HUES6 (cell line): ENCODE results near the gene IQCK.

ENCODE experiments used
- H3K27ac ChIP-seq: 2 replicates; pipeline ENCODE4 v1.7.0; 2013; ENCODE audit warnings: low read depth, mild to moderate bottlenecking, low read length, inconsistent platforms
- H3K27me3 ChIP-seq: 2 replicates; pipeline ENCODE4 v1.6.1; 2013; ENCODE audit warnings: low read length; ENCODE audit not compliant: control insufficient read depth, insufficient read depth
- H3K36me3 ChIP-seq: 2 replicates; pipeline ENCODE4 v1.6.1; 2013; ENCODE audit warnings: low read length; ENCODE audit not compliant: control insufficient read depth, insufficient read depth
- H3K4me1 ChIP-seq: 2 replicates; pipeline ENCODE4 v1.6.1; 2013; ENCODE audit warnings: low read length; ENCODE audit not compliant: control insufficient read depth, insufficient read depth
- H3K4me3 ChIP-seq: 2 replicates; pipeline ENCODE4 v1.5.1; 2013; ENCODE audit warnings: low read depth, low read length
- H3K9ac ChIP-seq: one replicate; pipeline ENCODE4 v1.6.1; 2013; ENCODE audit warnings: mild to moderate bottlenecking, low read length
- H3K9me3 ChIP-seq: 2 replicates; pipeline ENCODE4 v1.6.1; 2013; ENCODE audit warnings: low read depth, low read length; ENCODE audit not compliant: control insufficient read depth, insufficient read depth

The IQCK gene

DNA sequence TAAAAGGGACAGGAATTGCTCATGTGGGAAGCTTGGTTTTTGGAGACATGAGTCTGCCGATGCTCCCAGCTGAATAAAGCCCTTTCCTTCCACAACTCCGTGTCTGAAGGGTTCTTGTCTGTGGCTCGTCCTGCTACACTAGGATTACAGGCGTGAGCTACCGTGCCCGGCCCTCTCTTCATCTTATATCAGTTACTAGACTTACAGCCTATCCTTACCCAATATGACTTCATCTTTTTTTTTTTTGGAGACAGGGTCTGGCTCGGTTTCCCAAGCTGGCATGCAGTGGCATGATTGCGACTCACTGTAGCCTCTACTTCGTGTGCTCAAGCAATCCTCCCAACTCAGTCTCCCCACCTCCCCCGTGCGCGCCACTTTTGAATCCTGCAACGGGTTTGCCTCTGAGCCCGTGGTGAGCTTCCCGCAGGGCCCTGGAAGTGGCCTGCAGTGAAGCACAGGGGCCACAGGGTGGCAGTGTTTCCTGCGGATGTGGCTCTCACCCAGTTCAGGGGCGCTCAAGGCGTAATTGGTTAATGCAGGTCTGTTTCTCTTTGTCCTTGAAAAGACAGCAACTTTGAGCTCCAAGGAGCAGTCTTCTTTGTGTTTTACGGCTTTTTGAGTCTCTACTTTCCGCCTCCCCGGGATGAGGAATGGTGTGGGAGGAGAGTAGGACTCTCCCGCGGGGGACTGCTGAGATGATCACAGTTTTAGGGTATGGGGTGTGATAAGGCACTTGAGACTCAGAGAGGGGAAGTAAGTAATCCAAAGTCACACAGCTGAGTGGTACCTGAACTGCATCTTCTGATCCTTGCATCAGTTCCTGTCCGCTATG, 189.3 kb downstream of the IQCK start:
- peak overlapping the region; percentile 39 for H3K4me3 ChIP-seq
- peak overlapping the region; percentile 51 for H3K9ac ChIP-seq
- no peaks in the 10 kb centered on the region for H3K36me3 ChIP-seq
- no peaks in the 10 kb centered on the region for H3K27me3 ChIP-seq
- H3K9me3 ChIP-seq = no peaks in the 10 kb centered on the region
- peak overlapping the region; percentile 69; the same call in 1 of the 2 replicates for H3K27ac ChIP-seq
- H3K4me1 ChIP-seq = no peaks in the 10 kb centered on the region
